ENCODE data around the gene SCN5A. TPM values are rescaled to one million over a fixed set of nuclear protein-coding genes. Genes with fewer than 3 reads are reported as not detected.

Gene SCN5A
- total RNA-seq, 1 experiment from 2014 or later = 11.5 TPM

DNA sequence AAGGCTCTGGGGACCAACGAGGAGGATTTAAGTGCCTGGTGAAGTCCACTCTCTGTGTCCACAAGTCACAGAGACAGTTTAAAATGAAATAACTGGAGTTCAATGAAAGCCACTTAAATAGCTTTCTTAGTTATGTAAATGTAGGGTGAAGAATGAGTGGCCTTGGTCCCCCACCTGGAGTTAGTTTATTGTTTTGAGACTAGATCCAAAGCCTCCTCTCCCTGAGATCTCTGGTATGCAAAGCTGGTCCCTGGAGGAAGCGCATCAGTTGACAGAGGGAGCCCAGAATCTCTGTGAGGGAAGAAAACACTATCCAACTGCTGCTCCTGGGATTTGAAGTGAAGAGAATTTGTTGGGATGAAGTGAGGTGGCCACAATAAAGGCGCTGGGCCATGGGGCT, 112.8 kb downstream of the SCN5A start:
- no peak overlapping the region for H3K4me2 ChIP-seq (ENCODE audit: low read length)
- H4K20me1 ChIP-seq (ENCODE audit: insufficient read depth) = no peaks in the 10 kb centered on the region
- DNase-seq (ENCODE audit: low read depth, low spot score) (no peak), ATAC-seq (no peak)
- RAD21 ChIA-PET (ENCODE audit: low non-redundant PET in 1 of 2, low total read pairs in 2 of 2, uncharacterized antibody in 2 of 2, unreplicated experiment in 2 of 2) = no interaction called here
- H3K79me2 ChIP-seq (ENCODE audit: insufficient read depth, low read length) = peaks cover 4% of the 10 kb centered on the region; the same call in 1 of the 2 replicates
- no peak overlapping the region for H3K4me3 ChIP-seq (replicated peaks in 1 of 2; ENCODE audit: low read depth in 1 of 2, low read length in 2 of 2)
- no peaks in the 10 kb centered on the region for H3K4me1 ChIP-seq (ENCODE audit: control insufficient read depth in 1 of 2, insufficient read depth in 2 of 2, low read length in 2 of 2)
- no TSS peak for BruUV-seq (replicated peaks)
- no peaks in the 10 kb centered on the region for H3K27me3 ChIP-seq (ENCODE audit: insufficient read depth, low read length)
- no peaks in the 10 kb centered on the region for H3K9me3 ChIP-seq (ENCODE audit: control insufficient read depth in 1 of 2, insufficient read depth in 1 of 2, low read depth in 1 of 2, low read length in 2 of 2)
- H3K36me3 ChIP-seq (ENCODE audit: control insufficient read depth in 1 of 2, insufficient read depth in 2 of 2, low read length in 2 of 2) = no peaks in the 10 kb centered on the region
- intact Hi-C loops (cut with micrococcal nuclease) = no loop called here
- no peak overlapping the region for H3K9ac ChIP-seq (ENCODE audit: low read length)
- CTCF ChIA-PET = interaction anchor here (2.7 kb wide), 1 partner anchor 15 kb away, joined by 8 read pairs; no protein-coding TSS in a partner anchor
- no peaks in the 10 kb centered on the region for H3K9me2 ChIP-seq (ENCODE audit: insufficient read depth)
- TF ChIP-seq, protein P1, sequence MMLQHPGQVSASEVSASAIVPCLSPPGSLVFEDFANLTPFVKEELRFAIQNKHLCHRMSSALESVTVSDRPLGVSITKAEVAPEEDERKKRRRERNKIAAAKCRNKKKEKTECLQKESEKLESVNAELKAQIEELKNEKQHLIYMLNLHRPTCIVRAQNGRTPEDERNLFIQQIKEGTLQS (IDR thresholded peaks at IDR 0.05) = no peak
- TF ChIP-seq EGR1 (IDR thresholded peaks at IDR 0.05; ENCODE audit: low read depth) = no peak
- no peak for TF ChIP-seq CEBPB (IDR thresholded peaks at IDR 0.05; ENCODE audit: low read depth)
- TF ChIP-seq, protein P2, sequence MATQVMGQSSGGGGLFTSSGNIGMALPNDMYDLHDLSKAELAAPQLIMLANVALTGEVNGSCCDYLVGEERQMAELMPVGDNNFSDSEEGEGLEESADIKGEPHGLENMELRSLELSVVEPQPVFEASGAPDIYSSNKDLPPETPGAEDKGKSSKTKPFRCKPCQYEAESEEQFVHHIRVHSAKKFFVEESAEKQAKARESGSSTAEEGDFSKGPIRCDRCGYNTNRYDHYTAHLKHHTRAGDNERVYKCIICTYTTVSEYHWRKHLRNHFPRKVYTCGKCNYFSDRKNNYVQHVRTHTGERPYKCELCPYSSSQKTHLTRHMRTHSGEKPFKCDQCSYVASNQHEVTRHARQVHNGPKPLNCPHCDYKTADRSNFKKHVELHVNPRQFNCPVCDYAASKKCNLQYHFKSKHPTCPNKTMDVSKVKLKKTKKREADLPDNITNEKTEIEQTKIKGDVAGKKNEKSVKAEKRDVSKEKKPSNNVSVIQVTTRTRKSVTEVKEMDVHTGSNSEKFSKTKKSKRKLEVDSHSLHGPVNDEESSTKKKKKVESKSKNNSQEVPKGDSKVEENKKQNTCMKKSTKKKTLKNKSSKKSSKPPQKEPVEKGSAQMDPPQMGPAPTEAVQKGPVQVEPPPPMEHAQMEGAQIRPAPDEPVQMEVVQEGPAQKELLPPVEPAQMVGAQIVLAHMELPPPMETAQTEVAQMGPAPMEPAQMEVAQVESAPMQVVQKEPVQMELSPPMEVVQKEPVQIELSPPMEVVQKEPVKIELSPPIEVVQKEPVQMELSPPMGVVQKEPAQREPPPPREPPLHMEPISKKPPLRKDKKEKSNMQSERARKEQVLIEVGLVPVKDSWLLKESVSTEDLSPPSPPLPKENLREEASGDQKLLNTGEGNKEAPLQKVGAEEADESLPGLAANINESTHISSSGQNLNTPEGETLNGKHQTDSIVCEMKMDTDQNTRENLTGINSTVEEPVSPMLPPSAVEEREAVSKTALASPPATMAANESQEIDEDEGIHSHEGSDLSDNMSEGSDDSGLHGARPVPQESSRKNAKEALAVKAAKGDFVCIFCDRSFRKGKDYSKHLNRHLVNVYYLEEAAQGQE (IDR thresholded peaks at IDR 0.05; ENCODE audit: low read depth) = no peak
- TF ChIP-seq ZFX (IDR thresholded peaks at IDR 0.05) = no peak
- TF ChIP-seq EZH2phosphoT487 (IDR thresholded peaks at IDR 0.05; ENCODE audit: borderline replicate concordance) = no peak
- no peak for TF ChIP-seq TCF7L2 (IDR thresholded peaks at IDR 0.05; ENCODE audit: borderline replicate concordance, extremely low read depth, insufficient read depth, insufficient read length)
- TF ChIP-seq YY1 (IDR thresholded peaks at IDR 0.05; ENCODE audit: extremely low read depth, insufficient replicate concordance, low read depth, low read length) = no peak
- TF ChIP-seq CBX3 (IDR thresholded peaks at IDR 0.05; ENCODE audit: low read depth) = no peak
- TF ChIP-seq, protein P3, sequence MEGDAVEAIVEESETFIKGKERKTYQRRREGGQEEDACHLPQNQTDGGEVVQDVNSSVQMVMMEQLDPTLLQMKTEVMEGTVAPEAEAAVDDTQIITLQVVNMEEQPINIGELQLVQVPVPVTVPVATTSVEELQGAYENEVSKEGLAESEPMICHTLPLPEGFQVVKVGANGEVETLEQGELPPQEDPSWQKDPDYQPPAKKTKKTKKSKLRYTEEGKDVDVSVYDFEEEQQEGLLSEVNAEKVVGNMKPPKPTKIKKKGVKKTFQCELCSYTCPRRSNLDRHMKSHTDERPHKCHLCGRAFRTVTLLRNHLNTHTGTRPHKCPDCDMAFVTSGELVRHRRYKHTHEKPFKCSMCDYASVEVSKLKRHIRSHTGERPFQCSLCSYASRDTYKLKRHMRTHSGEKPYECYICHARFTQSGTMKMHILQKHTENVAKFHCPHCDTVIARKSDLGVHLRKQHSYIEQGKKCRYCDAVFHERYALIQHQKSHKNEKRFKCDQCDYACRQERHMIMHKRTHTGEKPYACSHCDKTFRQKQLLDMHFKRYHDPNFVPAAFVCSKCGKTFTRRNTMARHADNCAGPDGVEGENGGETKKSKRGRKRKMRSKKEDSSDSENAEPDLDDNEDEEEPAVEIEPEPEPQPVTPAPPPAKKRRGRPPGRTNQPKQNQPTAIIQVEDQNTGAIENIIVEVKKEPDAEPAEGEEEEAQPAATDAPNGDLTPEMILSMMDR (IDR thresholded peaks at IDR 0.05 in 2 of 3, conservative IDR thresholded peaks at IDR 0.05 in 1 of 3; ENCODE audit: borderline replicate concordance in 1 of 3, insufficient read depth in 1 of 3, low read depth in 2 of 3, low read length in 2 of 3) = no peak
- no peak for TF ChIP-seq SIN3A (IDR thresholded peaks at IDR 0.05; ENCODE audit: low read depth)
- no peak for TF ChIP-seq JUND (IDR thresholded peaks at IDR 0.05)
- TF ChIP-seq, protein P4, sequence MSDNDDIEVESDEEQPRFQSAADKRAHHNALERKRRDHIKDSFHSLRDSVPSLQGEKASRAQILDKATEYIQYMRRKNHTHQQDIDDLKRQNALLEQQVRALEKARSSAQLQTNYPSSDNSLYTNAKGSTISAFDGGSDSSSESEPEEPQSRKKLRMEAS (IDR thresholded peaks at IDR 0.05) = no peak
- TF ChIP-seq EZH2 (IDR thresholded peaks at IDR 0.05) = no peak
- TF ChIP-seq POLR2A (IDR thresholded peaks at IDR 0.05; ENCODE audit: borderline replicate concordance, extremely low read depth, insufficient read depth, insufficient read length) = no peak
- TF ChIP-seq ELF1 (IDR thresholded peaks at IDR 0.05; ENCODE audit: borderline replicate concordance, low read depth) = no peak
- no peak for TF ChIP-seq RAD21 (IDR thresholded peaks at IDR 0.05; ENCODE audit: low read depth)
- TF ChIP-seq POLR2AphosphoS5 (IDR thresholded peaks at IDR 0.05; ENCODE audit: low read depth, low read length) = no peak
- POLR2A ChIA-PET = no interaction called here
- H3K27ac ChIP-seq (ENCODE audit: low read depth, low read length) = no peak overlapping the region
- H2AFZ ChIP-seq (ENCODE audit: low read depth, low read length, poor library complexity, severe bottlenecking) = no peak overlapping the region
